A673 (cell line): Measurements from ENCODE around the gene MSRB3.

Experiments used
- CTCF ChIP-seq: fragments of 300-800, 200-600 bp; sonication (generic); conservative IDR thresholded peaks from 2 replicates; pipeline ENCODE4 v1.5.1; 2017; ENCODE audit warnings: low read depth, mild to moderate bottlenecking, antibody characterized with exemption, low read length, moderate library complexity, mixed read lengths
- EZH2 ChIP-seq: fragments of 200-600 bp; sonication (generic); IDR thresholded peaks from 2 replicates; pipeline ENCODE4 v1.6.1; 2017; ENCODE audit warnings: borderline replicate concordance, low read depth, mild to moderate bottlenecking, mixed read lengths, antibody characterized with exemption, low read length; ENCODE audit not compliant: poor library complexity, severe bottlenecking

GRCh38 chr12:65318186-65318685 lies 39.8 kb downstream of the MSRB3 start:
- no peak for TF ChIP-seq CTCF
- no peak for TF ChIP-seq EZH2
